HepG2 (cell line): ENCODE data around the gene BCL2L1. TPM values are rescaled to one million over a fixed set of nuclear protein-coding genes. Genes with fewer than 3 reads are reported as not detected.
A peak's percentile ranks its signal among the peaks of the same experiment; 100 is the strongest.

ENCODE experiments used
- ARID3A ChIP-seq: IDR thresholded peaks from 2 replicates; pipeline ENCODE4 v1.6.1; 2012; ENCODE audit warnings: low read depth, low read length, improper control_type of control experiment
- BCL3 ChIP-seq: sonication (generic); formaldehyde crosslinking; IDR thresholded peaks from 2 replicates; pipeline ENCODE4 v1.5.1; 2020; ENCODE audit warnings: mild to moderate bottlenecking, missing genetic modification reagents, moderate library complexity
- CBFB ChIP-seq: sonication (generic); formaldehyde crosslinking; IDR thresholded peaks from 2 replicates; pipeline ENCODE4 v1.4.0; 2020; ENCODE audit warnings: missing genetic modification reagents
- CREM ChIP-seq, 2 experiments: sonication (generic) in 1 of 2; formaldehyde crosslinking in 1 of 2; IDR thresholded peaks; 2 replicates each; pipeline versions ENCODE4 v1.4.0 to v1.6.1; 2016 to 2020; ENCODE audit warnings: antibody characterized with exemption in 1 of 2, mild to moderate bottlenecking in 1 of 2, missing genetic modification reagents in 1 of 2
- HHEX ChIP-seq: IDR thresholded peaks from 2 replicates; pipeline ENCODE4 v1.6.1; 2016; ENCODE audit warnings: control low read depth
- HNF4A ChIP-seq: sonication (generic); formaldehyde crosslinking; IDR thresholded peaks from 2 replicates; pipeline ENCODE4 v1.4.0; 2020; ENCODE audit warnings: missing genetic modification reagents
- POGZ ChIP-seq: sonication (generic); formaldehyde crosslinking; IDR thresholded peaks from 2 replicates; pipeline ENCODE4 v1.4.0; 2020; ENCODE audit warnings: mild to moderate bottlenecking, missing genetic modification reagents
- PRDM15 ChIP-seq: sonication (generic); formaldehyde crosslinking; IDR thresholded peaks from 2 replicates; pipeline ENCODE4 v1.4.0; 2020; ENCODE audit warnings: missing genetic modification reagents
- RBM22 ChIP-seq: fragments of 200-400 bp; formaldehyde crosslinking; optimal IDR thresholded peaks from 2 replicates; pipeline ENCODE3; 2017; ENCODE audit warnings: mild to moderate bottlenecking, low read length, moderate library complexity
- SIX4 ChIP-seq: sonication (generic); formaldehyde crosslinking; IDR thresholded peaks from 2 replicates; pipeline ENCODE4 v1.4.0; 2020; ENCODE audit warnings: missing genetic modification reagents
- SMC3 ChIP-seq: IDR thresholded peaks from 2 replicates; pipeline ENCODE4 v1.6.1; 2011; ENCODE audit warnings: low read length, improper control_type of control experiment
- TRAFD1 ChIP-seq: sonication (generic); formaldehyde crosslinking; IDR thresholded peaks from 2 replicates; pipeline ENCODE4 v1.5.1; 2020; ENCODE audit warnings: missing genetic modification reagents, mild to moderate bottlenecking, borderline replicate concordance
- ZBTB14 ChIP-seq: sonication (generic); formaldehyde crosslinking; IDR thresholded peaks from 2 replicates; pipeline ENCODE4 v1.4.0; 2020; ENCODE audit warnings: missing genetic modification reagents
- ZBTB25 ChIP-seq: IDR thresholded peaks from 2 replicates; pipeline ENCODE4 v1.6.1; 2018; ENCODE audit warnings: missing genetic modification reagents
- ZNF253 ChIP-seq: sonication (generic); formaldehyde crosslinking; IDR thresholded peaks from 2 replicates; pipeline ENCODE4 v1.8.0; 2022; ENCODE audit warnings: mild to moderate bottlenecking, missing genetic modification reagents, borderline replicate concordance
- polyA plus RNA-seq, 8 experiments: library from polyadenylated mRNA; depleted of rRNA in 3 of 8; stranded (reverse) in 7 of 8; unstranded in 1 of 8; fragments of >200 nt; fragmentation: Illumina TruSeq in 4 of 8; extraction: Trizol in 4 of 8; gene quantifications; 2 replicates each; pipeline versions ENCODE4 v1.2.1 to v1.2.3, GENCODE V29; 2011 to 2016; ENCODE audit warnings: low read depth in 4 of 8, missing spikeins in 1 of 8, mixed read lengths in 1 of 8; ENCODE audit not compliant: insufficient read depth in 1 of 8
- total RNA-seq, 5 experiments: library from RNA; depleted of rRNA; stranded (reverse); fragments of >200 nt; fragmentation: Illumina TruSeq; extraction: Trizol; gene quantifications; 2 replicates each; pipeline ENCODE4 v1.2.3, GENCODE V29; 2016; ENCODE audit warnings: low read depth in 1 of 5

BCL2L1 gene
- total and polyA plus RNA-seq, 2 of the 13 experiments (the other 11 are each of a cell fraction or from before 2014, with no cell fraction given): 164 to 258 TPM

- TF ChIP-seq CBFB (CRISPR knock-in tag) (peak; percentile 63), POGZ (CRISPR knock-in tag) (0 out of 2 replicates have a peak, but pooled peaks have one; percentile 17), RBM22 (peak; percentile 4), TRAFD1 (no peak), SIX4 (CRISPR knock-in tag) (0 out of 2 replicates have a peak, but pooled peaks have one; percentile 57), BCL3 (CRISPR knock-in tag) (no peak), PRDM15 (CRISPR knock-in tag) (peak; percentile 90), HHEX (CRISPR knock-in tag) (peak; percentile 91), ZBTB25 (CRISPR knock-in tag) (peak; percentile 53; the same call in 1 of the 2 replicates), ZNF253 (CRISPR knock-in tag) (no peak), SMC3 (peak; percentile 8; the same call in 1 of the 2 replicates), HNF4A (CRISPR knock-in tag) (peak; percentile 49), CREM (IDR thresholded peaks at IDR 0.05) (peak; percentile 58; the same call in 1 of the 2 replicates), CREM (CRISPR knock-in tag; IDR thresholded peaks at IDR 0.05) (no peak), ARID3A (peak; percentile 89), ZBTB14 (CRISPR knock-in tag) (no peak)
Measured at GRCh38 chr20:31711179-31712111, 11.2 kb downstream of the BCL2L1 start (continued).
